Upper lobe of left lung (tissue), 6 donors: ENCODE measurements around the gene KRT31. TPM values are rescaled to one million over a fixed set of nuclear protein-coding genes. Genes with fewer than 3 reads are reported as not detected.

Experiments
- ATAC-seq, 2 donors: fragments of 200-7000 bp; cut with Tn5 transposase; one replicate each; pipeline ENCODE4 v1.9.1; 2022; ENCODE audit warnings: mild to moderate bottlenecking in 2 of 2, moderate library complexity in 2 of 2; ENCODE audit not compliant: low FRiP score in 2 of 2
- DNase-seq, 2 donors: peaks; one replicate each; pipeline ENCODE4 v3.0.0-alpha.2; 2019 to 2020
- H3K27ac ChIP-seq, 4 donors: fragments of 200-600 bp; sonication (generic); one replicate each; pipeline ENCODE4 v1.5.1; 2016 to 2019
- H3K27me3 ChIP-seq, 4 donors: fragments of 200-600 bp; sonication (generic); one replicate each; pipeline ENCODE4 v1.5.1; 2017 to 2019
- H3K36me3 ChIP-seq, 4 donors: fragments of 200-600 bp; sonication (generic); one replicate each; pipeline ENCODE4 v1.5.1; 2016 to 2019
- H3K4me1 ChIP-seq, 4 donors: fragments of 200-600 bp; sonication (generic); one replicate each; pipeline ENCODE4 v1.5.1; 2018 to 2019
- H3K4me3 ChIP-seq, 4 donors: fragments of 200-600 bp; sonication (generic); one replicate each; pipeline ENCODE4 v1.5.1; 2017 to 2019; ENCODE audit warnings: mild to moderate bottlenecking in 2 of 4, moderate library complexity in 1 of 4
- H3K9me3 ChIP-seq, 4 donors: fragments of 200-600 bp; sonication (generic); one replicate each; pipeline ENCODE4 v1.5.1; 2018 to 2019
- CTCF ChIP-seq, 6 experiments: fragments of 450-650 bp in 4 of 6; fragments of 200-600 bp in 2 of 6; sonication (generic) in 2 of 6; IDR thresholded peaks; one replicate each; pipeline ENCODE4 v1.5.1; 2016 to 2019; ENCODE audit warnings: antibody characterized with exemption in 6 of 6
- EP300 ChIP-seq, 4 donors: sonication (generic); formaldehyde crosslinking; IDR thresholded peaks; one replicate each; pipeline ENCODE4 v1.5.1; 2017; ENCODE audit warnings: antibody characterized with exemption in 4 of 4, control low read depth in 2 of 4
- POLR2A ChIP-seq, 4 donors: fragments of 450-650 bp; IDR thresholded peaks; one replicate each; pipeline ENCODE4 v1.5.1; 2016 to 2017; ENCODE audit warnings: antibody characterized with exemption in 4 of 4, mild to moderate bottlenecking in 2 of 4
- POLR2AphosphoS5 ChIP-seq, 2 donors: sonication (generic); formaldehyde crosslinking; IDR thresholded peaks; one replicate each; pipeline ENCODE4 v1.5.1; 2017; ENCODE audit warnings: antibody characterized with exemption in 2 of 2
- WGBS, 2 donors: methylation state at CpG; one replicate each; pipeline ENCODE4 v1.1.5; 2017 to 2018; 5-methylcytosine and 5-hydroxymethylcytosine counted together
- total RNA-seq, 6 donors: library from RNA; depleted of rRNA in 4 of 6; stranded (reverse); fragments of >200 nt in 4 of 6; gene quantifications; one replicate each; pipeline versions ENCODE4 v1.1.0 to v1.2.1, GENCODE V29; 2016 to 2021
- donor health status: DM: no; HTN: no; CAD: no; lungs with moderate emphysema.
- donor health status: DM: no; HTN: yes; CAD: no; lungs with severe emphysema.

The KRT31 gene
- not detected for total RNA-seq

GRCh38 chr17:41396996-41397660, at the start of gene KRT31:
TSS of gene KRT31 (minus strand) at chr17:41397608. CDS start at chr17:41397539, 69 bp downstream.
- TF ChIP-seq EP300 (IDR thresholded peaks at IDR 0.05) = no peak
- no peak for TF ChIP-seq CTCF (IDR thresholded peaks at IDR 0.05)
- TF ChIP-seq POLR2AphosphoS5 (IDR thresholded peaks at IDR 0.05) = no peak
- no peak for TF ChIP-seq POLR2A (IDR thresholded peaks at IDR 0.05)
- WGBS, 2 donors = 89 to 93% methylated on average over 4 to 16 of the region's 16 CpGs
- DNase-seq = peak in 1 of 2 donors; percentile 34
- Histone ChIP-seq H3K36me3 (no peaks in the 10 kb centered on the region), H3K4me3 (no peak within 1 kb of the TSS), H3K27ac (no peak within 1 kb of the TSS), H3K27me3 (no peaks in the 10 kb centered on the region), H3K4me1 (no peaks in the 10 kb centered on the region), H3K9me3 (no peaks in the 10 kb centered on the region)
- ATAC-seq = no peak

GRCh38 chr17:41446806-41447205, 49.4 kb upstream of the KRT31 start:
- Histone ChIP-seq H3K4me3 (no peak overlapping the region), H3K9me3 (no peaks in the 10 kb centered on the region), H3K27me3 (no peaks in the 10 kb centered on the region), H3K27ac (no peak overlapping the region), H3K4me1 (no peaks in the 10 kb centered on the region), H3K36me3 (no peaks in the 10 kb centered on the region)
- TF ChIP-seq POLR2A (IDR thresholded peaks at IDR 0.05) = no peak
- TF ChIP-seq POLR2AphosphoS5 (IDR thresholded peaks at IDR 0.05) = no peak
- TF ChIP-seq CTCF (IDR thresholded peaks at IDR 0.05) = no peak
- no peak for TF ChIP-seq EP300 (IDR thresholded peaks at IDR 0.05)
- WGBS, 2 donors = 40 to 45% methylated on average over 2 of the region's 2 CpGs
- ATAC-seq = peak in 1 of 2 donors; percentile 46
- DNase-seq = no peak

- no peaks in the 10 kb centered on the region for H3K9me3 ChIP-seq
- 57 to 60% methylated on average over 3 of the region's 3 CpGs for WGBS, 2 donors
Measured at GRCh38 chr17:41444640-41445039, 47.2 kb upstream of the KRT31 start.

GRCh38 chr17:41444186-41444585, 46.8 kb upstream of the KRT31 start:
- no peaks in the 10 kb centered on the region for H3K36me3 ChIP-seq
- no peak for DNase-seq
- ATAC-seq = no peak
- no peaks in the 10 kb centered on the region for H3K9me3 ChIP-seq
- no peaks in the 10 kb centered on the region for H3K4me1 ChIP-seq
- H3K27me3 ChIP-seq = no peaks in the 10 kb centered on the region
- 59 to 60% methylated on average over 1 of the region's 1 CpG for WGBS, 2 donors
- H3K4me3 ChIP-seq = no peak overlapping the region
- H3K27ac ChIP-seq = no peak overlapping the region
- TF ChIP-seq POLR2A (IDR thresholded peaks at IDR 0.05) (no peak), CTCF (IDR thresholded peaks at IDR 0.05) (no peak), EP300 (IDR thresholded peaks at IDR 0.05) (no peak), POLR2AphosphoS5 (IDR thresholded peaks at IDR 0.05) (no peak)

More at GRCh38 chr17:41444640-41445039, 47.2 kb upstream of the KRT31 start:
- DNase-seq (no peak), ATAC-seq (no peak)
- no peaks in the 10 kb centered on the region for H3K27me3 ChIP-seq
- H3K27ac ChIP-seq = no peak overlapping the region
- H3K4me3 ChIP-seq = no peak overlapping the region
- no peaks in the 10 kb centered on the region for H3K36me3 ChIP-seq
- no peaks in the 10 kb centered on the region for H3K4me1 ChIP-seq
- TF ChIP-seq CTCF (IDR thresholded peaks at IDR 0.05) (no peak), POLR2A (IDR thresholded peaks at IDR 0.05) (no peak), EP300 (IDR thresholded peaks at IDR 0.05) (no peak), POLR2AphosphoS5 (IDR thresholded peaks at IDR 0.05) (no peak)

- Histone ChIP-seq H3K27ac (no peak overlapping the region), H3K9me3 (no peaks in the 10 kb centered on the region), H3K4me1 (no peaks in the 10 kb centered on the region), H3K4me3 (no peak overlapping the region), H3K36me3 (no peaks in the 10 kb centered on the region), H3K27me3 (no peaks in the 10 kb centered on the region)
- TF ChIP-seq POLR2AphosphoS5 (IDR thresholded peaks at IDR 0.05) (no peak), POLR2A (IDR thresholded peaks at IDR 0.05) (no peak), EP300 (IDR thresholded peaks at IDR 0.05) (no peak), CTCF (IDR thresholded peaks at IDR 0.05) (no peak)
- no peak for ATAC-seq
- WGBS, 2 donors = 86 to 87% methylated on average over 4 of the region's 4 CpGs
- no peak for DNase-seq
Measured at GRCh38 chr17:41442739-41443138, 45.3 kb upstream of the KRT31 start.
